ENCODE data around the gene PALLD.
"Not testable (repeated sequence)": the region's sequence is repeated elsewhere in the genome, so short reads cannot be mapped to it uniquely, and the experiment has no call there.

PALLD gene

DNA sequence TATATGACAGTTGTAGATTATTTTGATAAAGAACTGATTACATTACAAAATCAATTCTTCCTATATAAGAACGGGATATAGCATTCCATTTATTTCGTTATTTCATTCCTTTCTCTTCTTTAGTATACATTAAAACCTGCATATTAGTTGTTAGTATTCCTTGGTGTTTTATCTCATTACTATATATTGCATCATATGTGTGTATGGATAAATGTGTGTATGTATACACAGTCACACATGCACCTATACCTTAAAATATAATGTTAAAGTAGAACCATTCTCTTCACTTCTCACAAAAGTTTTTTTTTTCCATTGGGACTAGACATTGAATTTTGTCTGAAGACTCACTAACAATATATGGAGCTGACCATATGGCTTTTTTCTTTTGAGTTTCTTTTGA lies 5.3 kb upstream of the PALLD start:
- no peak for DNase-seq (ENCODE audit: low read depth in 4 of 4, low spot score in 1 of 4)

DNA sequence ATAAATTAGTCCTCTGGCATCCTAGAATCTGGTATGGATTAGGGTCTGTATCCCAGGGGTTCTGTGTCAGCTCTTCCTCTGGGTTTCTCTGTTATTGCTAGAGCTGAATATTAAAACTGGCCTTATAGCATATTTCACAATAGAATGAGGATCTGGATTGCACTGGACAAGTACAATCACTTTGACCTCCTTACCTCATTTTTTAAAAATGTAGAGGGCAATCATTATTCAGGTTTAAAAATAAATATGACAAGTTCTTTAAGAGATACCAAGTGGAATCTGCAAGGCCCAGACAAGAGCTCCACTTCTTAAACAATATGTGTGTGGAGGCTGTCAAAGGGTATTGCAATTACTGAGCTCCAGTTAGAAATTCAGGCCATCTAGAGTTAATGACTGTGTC lies 1.4 kb downstream of the PALLD start:
- no peak for DNase-seq (ENCODE audit: low read depth in 4 of 4, low spot score in 1 of 4)

DNA sequence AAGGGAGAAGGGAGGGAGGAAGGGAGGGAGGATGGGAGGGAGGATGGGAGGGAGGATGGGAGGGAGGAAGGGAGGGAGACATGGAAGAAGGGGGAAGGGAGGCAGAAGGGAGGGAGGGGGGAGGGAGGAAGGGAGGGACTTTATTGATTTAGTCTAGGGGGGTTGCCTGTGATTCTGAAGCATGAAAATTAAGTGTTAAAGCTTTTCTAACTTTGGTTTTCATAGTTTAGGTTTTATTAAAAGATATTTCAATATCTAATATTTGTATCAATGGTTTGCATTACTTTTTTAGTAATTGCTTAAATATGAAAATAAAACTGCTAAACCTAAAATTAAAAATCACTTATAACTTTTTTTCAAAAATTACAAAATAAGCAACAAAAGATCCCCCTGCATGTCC lies 2.4 kb downstream of the PALLD start:
- no peak for DNase-seq (ENCODE audit: low read depth in 4 of 4, low spot score in 1 of 4)

- DNase-seq (ENCODE audit: low read depth in 4 of 4, low spot score in 1 of 4) = no peak
Measured at GRCh38 chr4:168501407-168501806, 4.6 kb downstream of the PALLD start.

DNA sequence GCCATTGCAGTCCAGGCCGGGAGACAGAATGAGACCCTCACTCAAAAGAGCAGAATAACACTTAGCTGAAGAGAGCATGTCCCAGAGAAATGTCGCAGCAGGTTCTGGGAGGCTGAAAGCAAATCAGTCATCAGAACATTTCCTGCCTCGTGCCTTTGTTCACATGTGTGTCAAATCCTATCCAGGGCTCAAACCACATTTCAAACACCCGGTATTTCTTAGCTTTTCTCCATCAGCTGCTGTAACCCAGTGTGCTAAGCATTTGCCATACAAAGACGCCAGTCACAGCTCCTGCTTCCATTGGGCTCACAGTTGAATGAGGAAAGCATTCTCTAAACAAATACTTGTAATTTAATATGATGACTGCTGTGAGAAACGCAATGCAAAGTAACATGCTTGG lies 6.0 kb downstream of the PALLD start:
- no peak for DNase-seq (ENCODE audit: low read depth in 4 of 4, low spot score in 1 of 4)

- DNase-seq (ENCODE audit: low read depth in 4 of 4, low spot score in 1 of 4) = no peak
Measured at GRCh38 chr4:168503652-168504362, 7.0 kb downstream of the PALLD start.

- DNase-seq (ENCODE audit: low read depth in 4 of 4, low spot score in 1 of 4) = no peak
Measured at GRCh38 chr4:168504526-168504925, 7.7 kb downstream of the PALLD start.

- DNase-seq (ENCODE audit: low read depth in 4 of 4, low spot score in 1 of 4) = no peak
Measured at GRCh38 chr4:168506014-168506413, 9.2 kb downstream of the PALLD start.

GRCh38 chr4:168507178-168507815 lies 10.4 kb downstream of the PALLD start:
- DNase-seq (ENCODE audit: low read depth in 4 of 4, low spot score in 1 of 4) = no peak

DNA sequence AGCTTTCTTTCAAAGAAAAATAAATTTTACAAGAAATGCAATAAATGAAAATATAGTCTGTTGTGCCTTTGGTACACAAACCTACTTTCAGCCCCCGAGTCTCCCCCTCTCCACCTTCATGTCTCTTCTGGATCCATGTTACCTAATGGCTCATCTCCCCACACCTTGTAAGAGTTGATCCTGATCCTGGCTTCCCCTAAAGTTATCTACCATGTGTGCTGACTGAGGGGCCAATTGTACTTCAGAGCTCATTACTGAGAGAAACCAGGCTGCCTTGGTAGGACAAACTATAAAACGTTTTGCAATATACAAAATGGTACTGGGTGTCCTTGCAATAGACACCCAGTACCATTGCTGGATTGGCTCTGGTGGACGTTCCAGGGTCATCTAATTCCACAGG lies 11.8 kb downstream of the PALLD start:
- no peak for DNase-seq (ENCODE audit: low read depth in 4 of 4, low spot score in 1 of 4)

GRCh38 chr4:168509786-168510185 lies 12.9 kb downstream of the PALLD start:
- peak in 2 of 4 experiments; percentile 4 to 22 for DNase-seq (ENCODE audit: low read depth in 4 of 4, low spot score in 1 of 4)

DNA sequence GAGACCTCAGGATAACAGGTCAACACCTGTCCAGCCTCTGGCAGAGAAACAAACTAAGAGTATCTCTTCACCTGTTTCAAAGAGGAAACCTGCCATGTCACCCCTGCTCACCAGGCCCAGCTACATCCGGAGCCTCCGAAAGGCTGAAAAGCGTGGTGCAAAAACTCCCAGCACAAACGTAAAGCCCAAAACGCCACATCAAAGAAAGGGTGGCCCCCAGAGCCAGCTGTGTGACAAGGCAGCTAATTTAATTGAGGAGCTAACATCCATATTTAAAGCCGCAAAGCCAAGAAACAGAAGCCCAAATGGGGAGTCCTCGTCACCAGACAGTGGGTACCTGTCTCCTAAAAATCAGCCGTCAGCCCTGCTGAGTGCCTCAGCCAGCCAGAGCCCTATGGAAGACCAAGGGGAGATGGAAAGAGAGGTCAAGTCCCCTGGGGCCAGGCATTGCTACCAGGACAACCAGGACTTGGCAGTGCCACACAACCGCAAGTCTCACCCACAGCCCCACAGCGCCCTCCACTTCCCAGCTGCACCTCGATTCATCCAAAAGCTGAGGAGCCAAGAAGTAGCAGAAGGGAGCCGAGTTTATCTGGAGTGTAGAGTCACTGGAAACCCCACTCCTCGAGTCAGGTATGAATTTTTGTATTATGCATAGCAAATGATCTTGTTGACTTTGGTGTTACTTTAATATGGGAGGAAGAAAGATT lies 15.1 kb downstream of the PALLD start:
- peak; percentile 13 to 46 (median 26) for DNase-seq (ENCODE audit: low read depth in 4 of 4, low spot score in 1 of 4)

DNA sequence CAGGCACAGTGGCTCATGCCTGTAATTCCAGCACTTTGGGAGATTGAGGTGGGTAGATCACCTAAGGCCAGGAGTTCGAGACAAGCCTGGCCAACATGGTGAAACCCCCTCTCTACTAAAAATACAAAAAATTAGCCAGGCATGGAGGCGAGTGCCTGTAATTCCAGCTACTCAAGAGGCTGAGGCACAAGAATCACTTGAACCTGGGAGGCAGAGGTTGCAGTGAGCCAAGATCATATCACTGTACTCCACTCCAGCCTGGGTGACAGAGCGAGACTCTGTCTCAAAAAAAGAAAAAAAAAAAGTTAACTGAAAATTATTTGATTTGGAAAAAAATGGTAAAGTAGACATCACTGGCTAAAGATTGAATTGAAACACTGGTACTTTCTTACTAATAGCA lies 17.0 kb downstream of the PALLD start:
- DNase-seq (ENCODE audit: low read depth in 4 of 4, low spot score in 1 of 4) = not testable (repeated sequence)

GRCh38 chr4:168514249-168514852 lies 17.5 kb downstream of the PALLD start:
- no peak for DNase-seq (ENCODE audit: low read depth in 4 of 4, low spot score in 1 of 4)

DNA sequence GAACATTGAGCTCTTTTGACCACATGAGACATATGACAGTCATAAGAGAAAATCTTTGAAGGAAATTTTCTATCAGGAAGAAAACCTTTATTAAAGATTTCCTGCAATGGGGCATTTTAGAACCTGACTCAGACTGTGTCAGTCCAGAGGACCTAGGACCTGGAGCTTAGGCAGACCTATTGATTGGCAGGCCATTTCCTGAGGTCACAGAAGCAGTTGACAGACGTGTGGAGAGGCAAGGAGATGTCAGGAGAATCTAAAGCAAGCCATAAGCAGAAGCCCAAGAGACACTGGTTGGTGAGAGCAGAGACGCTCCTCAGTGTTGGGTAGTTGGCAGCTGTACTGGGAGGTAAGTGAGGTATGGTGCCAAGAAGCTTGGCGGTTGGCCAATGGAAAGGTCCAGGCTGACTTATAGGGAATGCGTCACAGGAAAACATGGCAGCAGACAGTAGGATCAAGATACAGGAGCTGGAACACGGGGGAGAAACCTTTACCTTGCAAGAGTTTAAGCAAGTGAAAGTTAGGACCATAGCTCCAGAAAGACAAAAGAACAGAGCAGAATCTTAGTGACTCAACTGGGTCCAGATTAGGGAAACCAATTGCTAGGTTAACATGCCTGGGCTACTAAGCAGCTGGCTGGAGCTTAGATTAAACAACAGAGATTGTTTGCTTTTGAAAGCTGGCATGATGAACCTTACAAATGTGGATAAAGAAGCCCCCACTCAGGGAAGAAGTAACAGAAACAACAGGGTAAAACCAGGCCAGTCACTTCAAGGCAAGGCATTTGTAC lies 18.6 kb downstream of the PALLD start:
- DNase-seq (ENCODE audit: low read depth in 4 of 4, low spot score in 1 of 4) = no peak

GRCh38 chr4:168516841-168517240 lies 20.0 kb downstream of the PALLD start:
- DNase-seq (ENCODE audit: low read depth in 4 of 4, low spot score in 1 of 4) = no peak

- DNase-seq (ENCODE audit: low read depth in 4 of 4, low spot score in 1 of 4) = no peak
Measured at GRCh38 chr4:168519576-168519975, 22.7 kb downstream of the PALLD start.

DNA sequence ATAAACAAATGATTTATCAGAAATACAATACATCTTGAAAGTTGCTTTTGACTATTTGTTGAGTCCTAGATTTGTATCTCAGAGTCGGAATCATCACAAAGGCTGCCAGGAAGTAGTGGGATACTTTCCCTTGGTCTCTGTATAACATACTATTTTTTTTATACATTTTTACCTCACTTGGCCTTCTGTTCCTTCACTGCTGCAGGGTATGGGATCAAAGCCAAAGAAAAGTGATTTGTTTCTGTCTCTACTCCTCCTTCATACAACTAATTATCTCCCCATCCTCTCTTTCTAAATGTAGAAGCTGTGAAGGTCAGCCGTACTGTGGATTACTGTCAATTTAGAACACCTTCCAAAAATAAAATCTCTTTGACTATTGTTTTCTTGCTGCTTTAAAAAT lies 24.9 kb downstream of the PALLD start:
- no peak for DNase-seq (ENCODE audit: low read depth in 4 of 4, low spot score in 1 of 4)

- no peak for DNase-seq (ENCODE audit: low read depth in 4 of 4, low spot score in 1 of 4)
Measured at GRCh38 chr4:168522356-168522755, 25.5 kb downstream of the PALLD start.

GRCh38 chr4:168522829-168523489 lies 26.1 kb downstream of the PALLD start:
- no peak for DNase-seq (ENCODE audit: low read depth in 4 of 4, low spot score in 1 of 4)

- no peak for DNase-seq (ENCODE audit: low read depth in 4 of 4, low spot score in 1 of 4)
Measured at GRCh38 chr4:168524006-168524405, 27.2 kb downstream of the PALLD start.
